Caki2 (cell line): Measurements from ENCODE around the gene SHLD2. TPM values are rescaled to one million over a fixed set of nuclear protein-coding genes. Genes with fewer than 3 reads are reported as not detected.
"Not testable (repeated sequence)": the region's sequence is repeated elsewhere in the genome, so short reads cannot be mapped to it uniquely, and the experiment has no call there.

Experiments used
- DNase-seq: peaks from one replicate; pipeline ENCODE4 v3.0.0-alpha.2; 2015; ENCODE audit warnings: low read depth
- in situ Hi-C: cut with HindIII; loops from 2 replicates; pipeline ENCODE4 v1.10.0; 2016; ENCODE audit warnings: low sequenced_read_pairs, low pct_unique_long_range_greater_than_20kb, mixed read lengths
- total RNA-seq: library from RNA; depleted of rRNA; stranded (reverse); fragments of >200 nt; shearing (Covaris generic); gene quantifications from 2 replicates; pipeline ENCODE4 v1.2.3, GENCODE V29; 2014; ENCODE audit warnings: low replicate concordance

The SHLD2 gene
- total RNA-seq, 1 experiment from 2014 or later = 20.0 TPM

- in situ Hi-C loops = not testable (repeated sequence)
- DNase-seq = peak; percentile 93
Observed at GRCh38 chr10:87082219-87082618, 12.8 kb upstream of the SHLD2 start.

- peak; percentile 80 for DNase-seq
- in situ Hi-C loops = not testable (repeated sequence)
Observed at GRCh38 chr10:87083576-87084290, 11.3 kb upstream of the SHLD2 start.

GRCh38 chr10:87084291-87084782, 10.7 kb upstream of the SHLD2 start:
- in situ Hi-C loops = not testable (repeated sequence)
- peak; percentile 89 for DNase-seq

- no peak for DNase-seq
- in situ Hi-C loops = no loop called here
Observed at GRCh38 chr10:87085537-87085936, 9.5 kb upstream of the SHLD2 start.

GRCh38 chr10:87089746-87090145, 5.3 kb upstream of the SHLD2 start:
- DNase-seq = no peak
- in situ Hi-C loops = no loop called here

- in situ Hi-C loops = no loop called here
- DNase-seq = no peak
Observed at GRCh38 chr10:87090779-87091178, 4.2 kb upstream of the SHLD2 start.

GRCh38 chr10:87092376-87092860, 2.6 kb upstream of the SHLD2 start:
- peak; percentile 47 for DNase-seq
- in situ Hi-C loops = no loop called here

GRCh38 chr10:87092861-87093631, 2.0 kb upstream of the SHLD2 start:
- in situ Hi-C loops = no loop called here
- peak; percentile 73 for DNase-seq

GRCh38 chr10:87093632-87094372, 1.2 kb upstream of the SHLD2 start:
- peak; percentile 64 for DNase-seq

GRCh38 chr10:87095236-87095945, 385 bp downstream of the SHLD2 start:
- in situ Hi-C loops = no loop called here

More at GRCh38 chr10:87093632-87094372, 1.2 kb upstream of the SHLD2 start:
- in situ Hi-C loops = no loop called here

GRCh38 chr10:87101996-87102395, 7.0 kb downstream of the SHLD2 start:
- DNase-seq = no peak
- in situ Hi-C loops = no loop called here

More at GRCh38 chr10:87095236-87095945, 385 bp downstream of the SHLD2 start:
- DNase-seq = peak; percentile 91

- DNase-seq, in situ Hi-C loops: not testable (repeated sequence)
Observed at GRCh38 chr10:87104727-87105126, 9.7 kb downstream of the SHLD2 start.

GRCh38 chr10:87105446-87106124, 10.6 kb downstream of the SHLD2 start:
- in situ Hi-C loops = no loop called here
- DNase-seq = no peak

GRCh38 chr10:87118122-87118521, 23.1 kb downstream of the SHLD2 start:
- in situ Hi-C loops, DNase-seq: not testable (repeated sequence)

GRCh38 chr10:87119029-87119428, 24.0 kb downstream of the SHLD2 start:
- DNase-seq, in situ Hi-C loops: not testable (repeated sequence)

GRCh38 chr10:87123351-87123750, 28.3 kb downstream of the SHLD2 start:
- DNase-seq, in situ Hi-C loops: not testable (repeated sequence)

- in situ Hi-C loops, DNase-seq: not testable (repeated sequence)
Observed at GRCh38 chr10:87127048-87127447, 32.0 kb downstream of the SHLD2 start.
